Measurements from ENCODE around the gene FAM204A. TPM values are rescaled to one million over a fixed set of nuclear protein-coding genes. Genes with fewer than 3 reads are reported as not detected.

FAM204A gene
- total RNA-seq, 8 experiments from 2014 or later, result 53.6 to 88.1 (median 60.1) TPM

GRCh38 chr10:118349235-118349634, 7.1 kb upstream of the FAM204A start:
- ATAC-seq (replicated peaks in 6 of 8), result no peak
- no peak overlapping the region for H3K27ac ChIP-seq
- H3K4me3 ChIP-seq, result no peak overlapping the region
- in situ Hi-C loops (cut with MboI; ENCODE audit: low pct_unique_long_range_greater_than_20kb in 2 of 9, low sequenced_read_pairs in 9 of 9, unreplicated experiment in 9 of 9), result no loop called here
- WGBS, 10 experiments, result 20 to 88% (median 68%) methylated on average over 1 to 3 of the region's 3 CpGs
- H3K4me1 ChIP-seq (replicated peaks in 1 of 2), result no peaks in the 10 kb centered on the region

GRCh38 chr10:118343549-118343948, 1.4 kb upstream of the FAM204A start:
- no peak overlapping the region for H3K4me3 ChIP-seq
- no peak overlapping the region for H3K27ac ChIP-seq
- in situ Hi-C loops (cut with MboI; ENCODE audit: low pct_unique_long_range_greater_than_20kb in 2 of 9, low sequenced_read_pairs in 9 of 9, unreplicated experiment in 9 of 9), result no loop called here
- no peak for ATAC-seq (replicated peaks in 6 of 8)
- WGBS, 10 experiments, result 86 to 100% (median 100%) methylated on average over 1 to 3 of the region's 3 CpGs; no CpG with 5 or more reads in 4 of the 10 experiments
- H3K4me1 ChIP-seq (replicated peaks in 1 of 2), result peaks cover 4 to 14% of the 10 kb centered on the region in 2 donors

- ATAC-seq (replicated peaks in 6 of 8), result peak in 1 of 8 experiments; percentile 19
- WGBS, 10 experiments, result 75 to 100% (median 95%) methylated on average over 1 to 5 of the region's 5 CpGs; no CpG with 5 or more reads in 1 of the 10 experiments
- Histone ChIP-seq H3K27ac (no peak overlapping the region), H3K4me1 (replicated peaks in 1 of 2) (peaks cover 4 to 14% of the 10 kb centered on the region in 2 donors), H3K4me3 (no peak overlapping the region)
- in situ Hi-C loops (cut with MboI; ENCODE audit: low pct_unique_long_range_greater_than_20kb in 2 of 9, low sequenced_read_pairs in 9 of 9, unreplicated experiment in 9 of 9), result no loop called here
Measured at GRCh38 chr10:118343115-118343514, 991 bp upstream of the FAM204A start.

DNA sequence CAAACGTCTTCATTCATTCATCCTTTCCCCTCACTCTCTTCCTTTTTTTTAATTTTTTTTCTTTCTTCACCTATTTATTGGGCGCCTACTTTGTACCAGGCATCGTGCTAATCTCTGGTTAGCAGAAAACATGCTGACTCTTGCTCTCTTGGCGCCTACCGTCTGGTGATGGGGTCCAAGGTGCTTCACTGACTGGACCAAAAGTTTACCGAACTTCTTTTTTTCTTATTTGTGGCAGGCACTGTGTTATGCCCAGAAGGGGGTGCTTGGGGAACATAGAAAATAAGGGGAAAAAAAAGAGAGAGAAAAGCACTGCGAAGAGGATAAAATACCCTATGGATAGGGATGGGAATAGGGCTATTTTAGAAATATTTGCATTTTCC, 505 bp upstream of the FAM204A start:
- ATAC-seq (replicated peaks in 6 of 8), result peak in 1 of 8 experiments; percentile 4
- in situ Hi-C loops (cut with MboI; ENCODE audit: low pct_unique_long_range_greater_than_20kb in 2 of 9, low sequenced_read_pairs in 9 of 9, unreplicated experiment in 9 of 9), result no loop called here
- peak overlapping the region; percentile 69 to 87 (median 78) for H3K4me3 ChIP-seq

GRCh38 chr10:118340486-118340885, 1.6 kb downstream of the FAM204A start:
- in situ Hi-C loops (cut with MboI; ENCODE audit: low pct_unique_long_range_greater_than_20kb in 2 of 9, low sequenced_read_pairs in 9 of 9, unreplicated experiment in 9 of 9), result no loop called here
- no peak overlapping the region for H3K27ac ChIP-seq
- ATAC-seq (replicated peaks in 6 of 8), result no peak
- no peak overlapping the region for H3K4me3 ChIP-seq
- WGBS, 10 experiments, result 10 to 76% methylated on average over 2 of the region's 2 CpGs; no CpG with 5 or more reads in 8 of the 10 experiments
- peaks cover 4 to 14% of the 10 kb centered on the region in 2 donors for H3K4me1 ChIP-seq (replicated peaks in 1 of 2)

More for the DNA sequence above, 505 bp upstream of the FAM204A start:
- WGBS, 10 experiments, result 26 to 91% (median 44%) methylated on average over 4 to 7 of the region's 7 CpGs
- Histone ChIP-seq H3K27ac (no peak overlapping the region), H3K4me1 (replicated peaks in 1 of 2) (peaks cover 4 to 14% of the 10 kb centered on the region in 2 donors)

GRCh38 chr10:118339111-118339510, 3.0 kb downstream of the FAM204A start:
- H3K27ac ChIP-seq, result no peak overlapping the region
- whole genome bisulfite sequencing, 10 experiments, result 36 to 100% (median 89%) methylated on average over 1 to 3 of the region's 3 CpGs; no CpG with 5 or more reads in 2 of the 10 experiments
- in situ Hi-C loops (cut with MboI; ENCODE audit: low pct_unique_long_range_greater_than_20kb in 2 of 9, low sequenced_read_pairs in 9 of 9, unreplicated experiment in 9 of 9), result no loop called here
- peaks cover 4 to 14% of the 10 kb centered on the region in 2 donors for H3K4me1 ChIP-seq (replicated peaks in 1 of 2)
- no peak overlapping the region for H3K4me3 ChIP-seq
- peak in 1 of 8 experiments; percentile 9 for ATAC-seq (replicated peaks in 6 of 8)

- 63 to 100% (median 100%) methylated on average over 1 of the region's 1 CpG; no CpG with 5 or more reads in 3 of the 10 experiments for WGBS, 10 experiments
- Histone ChIP-seq H3K4me1 (replicated peaks in 1 of 2) (peaks cover 8 to 14% of the 10 kb centered on the region in 2 donors), H3K4me3 (no peak overlapping the region), H3K27ac (no peak overlapping the region)
- in situ Hi-C loops (cut with MboI; ENCODE audit: low pct_unique_long_range_greater_than_20kb in 2 of 9, low sequenced_read_pairs in 9 of 9, unreplicated experiment in 9 of 9), result no loop called here
- ATAC-seq (replicated peaks in 6 of 8), result no peak
Measured at GRCh38 chr10:118337356-118337755, 4.8 kb downstream of the FAM204A start.

DNA sequence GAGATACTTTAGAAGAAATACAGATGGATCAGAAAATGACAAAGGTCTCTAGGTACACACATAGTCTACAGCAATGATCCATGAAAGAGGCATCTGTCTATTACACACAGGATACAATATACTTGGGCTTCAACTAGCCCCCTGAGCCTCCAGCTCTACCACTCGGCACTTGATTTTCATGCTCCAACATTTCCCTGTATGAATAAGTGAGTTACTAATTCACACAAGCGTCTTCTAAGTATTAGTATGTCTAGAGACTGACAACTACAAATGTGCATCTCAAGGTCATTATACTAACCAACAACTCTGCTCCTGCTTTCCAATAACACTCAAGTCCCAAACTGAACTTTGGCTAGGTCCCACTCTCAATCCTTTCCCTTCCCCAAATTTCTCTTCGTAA, 8.3 kb downstream of the FAM204A start:
- 67 to 100% (median 87%) methylated on average over 1 to 3 of the region's 3 CpGs; no CpG with 5 or more reads in 2 of the 10 experiments for WGBS, 10 experiments
- in situ Hi-C loops (cut with MboI; ENCODE audit: low pct_unique_long_range_greater_than_20kb in 2 of 9, low sequenced_read_pairs in 9 of 9, unreplicated experiment in 9 of 9), result no loop called here
- H3K4me1 ChIP-seq (replicated peaks in 1 of 2), result peaks cover 0 to 4% of the 10 kb centered on the region in 2 donors
- no peak overlapping the region for H3K27ac ChIP-seq
- ATAC-seq (replicated peaks in 6 of 8), result no peak
- no peak overlapping the region for H3K4me3 ChIP-seq

- ATAC-seq (replicated peaks in 6 of 8), result peak in 2 of 8 experiments; percentile 35 to 50
- WGBS, 10 experiments, result 46 to 100% (median 79%) methylated on average over 1 to 4 of the region's 4 CpGs
- in situ Hi-C loops (cut with MboI; ENCODE audit: low pct_unique_long_range_greater_than_20kb in 2 of 9, low sequenced_read_pairs in 9 of 9, unreplicated experiment in 9 of 9), result no loop called here
- no peak overlapping the region for H3K4me3 ChIP-seq
- peaks cover 0 to 4% of the 10 kb centered on the region in 2 donors for H3K4me1 ChIP-seq (replicated peaks in 1 of 2)
- no peak overlapping the region for H3K27ac ChIP-seq
Measured at GRCh38 chr10:118332948-118333710, 9.0 kb downstream of the FAM204A start.

DNA sequence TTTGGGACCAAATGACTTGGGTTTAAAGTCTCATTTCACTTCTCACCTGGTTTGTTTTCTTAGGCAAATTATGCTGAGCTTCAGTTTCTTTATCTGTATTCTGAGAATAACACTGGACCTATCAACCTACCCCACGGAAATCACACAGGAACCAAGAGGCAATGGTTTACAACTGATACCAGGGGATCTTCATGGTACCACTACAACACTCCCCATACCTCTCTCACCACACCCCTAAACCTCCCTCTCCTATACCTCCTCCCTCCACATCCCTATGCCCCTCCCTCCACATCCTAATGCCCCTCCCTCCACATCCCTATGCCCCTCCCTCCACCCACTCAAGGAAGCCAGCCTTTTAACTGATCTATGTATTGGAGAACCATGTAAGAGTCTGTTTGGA, 9.9 kb downstream of the FAM204A start:
- no peak overlapping the region for H3K27ac ChIP-seq
- H3K4me1 ChIP-seq (replicated peaks in 1 of 2), result peaks cover 0 to 4% of the 10 kb centered on the region in 2 donors
- in situ Hi-C loops (cut with MboI; ENCODE audit: low pct_unique_long_range_greater_than_20kb in 2 of 9, low sequenced_read_pairs in 9 of 9, unreplicated experiment in 9 of 9), result no loop called here
- no peak for ATAC-seq (replicated peaks in 6 of 8)
- no peak overlapping the region for H3K4me3 ChIP-seq
- 88 to 100% methylated on average over 1 of the region's 1 CpG; no CpG with 5 or more reads in 8 of the 10 experiments for WGBS, 10 experiments

DNA sequence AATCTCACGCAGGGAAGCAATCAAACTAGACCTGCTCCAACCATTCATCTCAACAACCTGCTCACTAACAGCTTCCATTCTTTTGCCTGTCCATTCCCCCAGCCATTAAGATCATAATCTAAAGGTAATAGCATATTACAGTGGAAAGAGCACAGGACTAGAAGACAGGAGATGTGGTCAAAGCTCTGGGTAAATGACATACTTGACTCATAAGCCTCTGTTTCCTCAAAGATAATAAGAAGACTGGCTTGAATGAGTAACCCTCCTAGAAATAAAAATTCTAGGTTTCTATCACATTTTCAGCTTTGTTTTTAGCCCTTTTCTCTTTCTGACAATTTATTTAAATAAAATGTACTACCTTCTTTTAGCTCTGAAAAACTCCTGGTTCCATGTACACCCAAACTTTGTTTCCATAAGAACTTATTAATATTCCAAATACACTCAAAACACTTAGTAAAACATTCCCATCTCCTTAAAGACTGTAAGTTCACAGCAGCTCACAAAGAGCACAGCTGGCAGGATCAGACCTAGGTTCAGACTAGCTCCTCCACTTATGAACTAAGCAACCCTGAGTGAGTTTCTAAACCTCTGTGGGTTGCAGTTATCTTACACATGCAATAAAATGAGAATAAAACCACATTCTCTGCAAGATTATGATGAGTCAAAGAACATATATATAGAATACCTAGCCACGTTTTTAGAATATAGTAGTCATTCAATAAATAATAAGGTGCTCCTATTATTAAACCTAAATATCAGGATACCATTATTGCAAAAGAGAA, 11.6 kb downstream of the FAM204A start:
- Histone ChIP-seq H3K27ac (no peak overlapping the region), H3K4me3 (no peak overlapping the region), H3K4me1 (replicated peaks in 1 of 2) (peaks cover 0 to 4% of the 10 kb centered on the region in 2 donors)
- in situ Hi-C loops (cut with MboI; ENCODE audit: low pct_unique_long_range_greater_than_20kb in 2 of 9, low sequenced_read_pairs in 9 of 9, unreplicated experiment in 9 of 9), result no loop called here
- ATAC-seq (replicated peaks in 6 of 8), result no peak
- WGBS, 10 experiments, result 83 to 100% (median 95%) methylated on average over 1 to 2 of the region's 2 CpGs; no CpG with 5 or more reads in 2 of the 10 experiments

DNA sequence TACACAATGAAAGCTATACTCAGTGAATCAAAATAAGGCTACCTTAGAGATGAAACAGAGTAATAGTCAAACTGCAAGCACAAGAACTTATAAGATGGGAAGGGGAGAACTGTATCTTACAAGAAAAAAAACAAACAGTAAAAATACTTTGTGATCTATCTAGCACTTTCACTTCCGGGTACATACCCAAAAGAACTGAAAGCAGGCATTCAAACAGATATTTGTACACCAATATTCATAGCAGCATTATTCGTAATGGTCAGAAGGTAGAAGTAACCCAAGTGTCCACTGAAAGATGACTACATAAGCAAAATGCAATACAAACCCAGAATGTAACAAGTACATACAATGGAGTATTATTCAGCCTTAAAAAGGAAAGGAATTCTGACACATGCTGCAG, 18.0 kb downstream of the FAM204A start:
- no peak for ATAC-seq (replicated peaks in 6 of 8)
- 67 to 100% (median 100%) methylated on average over 1 to 2 of the region's 2 CpGs; no CpG with 5 or more reads in 1 of the 10 experiments for WGBS, 10 experiments
- Histone ChIP-seq H3K4me3 (no peak overlapping the region), H3K27ac (no peak overlapping the region), H3K4me1 (replicated peaks in 1 of 2) (no peaks in the 10 kb centered on the region)
- in situ Hi-C loops (cut with MboI; ENCODE audit: low pct_unique_long_range_greater_than_20kb in 2 of 9, low sequenced_read_pairs in 9 of 9, unreplicated experiment in 9 of 9), result no loop called here
